Right lobe of liver (tissue), 4 donors: ENCODE data around the gene CFAP20.

Source experiments
- POLR2A ChIP-seq: fragments of 450-650 bp; IDR thresholded peaks from one replicate; pipeline ENCODE4 v1.6.1; 2017; ENCODE audit warnings: antibody characterized with exemption, mild to moderate bottlenecking
- TF ChIP-seq, protein P1 (sequence below), 4 donors: fragments of 200-600 bp in 3 of 4; fragments of 450-650 bp in 1 of 4; IDR thresholded peaks; one replicate each; pipeline versions ENCODE4 v1.5.1 to v1.8.0; 2016 to 2022; ENCODE audit warnings: antibody characterized with exemption in 4 of 4, mild to moderate bottlenecking in 2 of 4
- donor health status: DM: no; HTN: no; CAD: no.
- donor health status: DM: no; HTN: no; CAD: no.
- donor health status: DM: no; HTN: yes; CAD: no.

DNA sequence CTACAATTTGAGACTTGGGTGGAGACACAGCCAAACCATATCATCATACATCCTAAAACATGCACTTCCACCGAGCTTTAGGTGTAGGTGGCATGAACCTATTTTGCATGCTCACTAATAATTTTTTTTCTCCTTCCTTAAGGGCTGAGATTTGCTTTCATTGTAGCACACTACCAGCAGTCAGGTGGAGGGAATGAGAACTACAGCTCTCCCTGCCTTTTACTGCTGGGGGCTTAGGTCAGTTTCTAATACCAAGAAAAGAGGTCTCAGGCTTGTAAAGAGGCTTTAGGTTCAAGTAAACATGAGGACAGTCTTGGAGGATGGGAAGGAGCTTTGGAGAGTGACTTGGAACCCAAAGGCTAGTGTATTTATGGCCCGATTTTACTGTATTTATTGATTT lies 22.0 kb downstream of the CFAP20 start:
- TF ChIP-seq, protein P1, sequence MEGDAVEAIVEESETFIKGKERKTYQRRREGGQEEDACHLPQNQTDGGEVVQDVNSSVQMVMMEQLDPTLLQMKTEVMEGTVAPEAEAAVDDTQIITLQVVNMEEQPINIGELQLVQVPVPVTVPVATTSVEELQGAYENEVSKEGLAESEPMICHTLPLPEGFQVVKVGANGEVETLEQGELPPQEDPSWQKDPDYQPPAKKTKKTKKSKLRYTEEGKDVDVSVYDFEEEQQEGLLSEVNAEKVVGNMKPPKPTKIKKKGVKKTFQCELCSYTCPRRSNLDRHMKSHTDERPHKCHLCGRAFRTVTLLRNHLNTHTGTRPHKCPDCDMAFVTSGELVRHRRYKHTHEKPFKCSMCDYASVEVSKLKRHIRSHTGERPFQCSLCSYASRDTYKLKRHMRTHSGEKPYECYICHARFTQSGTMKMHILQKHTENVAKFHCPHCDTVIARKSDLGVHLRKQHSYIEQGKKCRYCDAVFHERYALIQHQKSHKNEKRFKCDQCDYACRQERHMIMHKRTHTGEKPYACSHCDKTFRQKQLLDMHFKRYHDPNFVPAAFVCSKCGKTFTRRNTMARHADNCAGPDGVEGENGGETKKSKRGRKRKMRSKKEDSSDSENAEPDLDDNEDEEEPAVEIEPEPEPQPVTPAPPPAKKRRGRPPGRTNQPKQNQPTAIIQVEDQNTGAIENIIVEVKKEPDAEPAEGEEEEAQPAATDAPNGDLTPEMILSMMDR (IDR thresholded peaks at IDR 0.05), result no peak
- TF ChIP-seq POLR2A, result no peak
